ENCODE measurements around the gene SH2D1A.

DNA sequence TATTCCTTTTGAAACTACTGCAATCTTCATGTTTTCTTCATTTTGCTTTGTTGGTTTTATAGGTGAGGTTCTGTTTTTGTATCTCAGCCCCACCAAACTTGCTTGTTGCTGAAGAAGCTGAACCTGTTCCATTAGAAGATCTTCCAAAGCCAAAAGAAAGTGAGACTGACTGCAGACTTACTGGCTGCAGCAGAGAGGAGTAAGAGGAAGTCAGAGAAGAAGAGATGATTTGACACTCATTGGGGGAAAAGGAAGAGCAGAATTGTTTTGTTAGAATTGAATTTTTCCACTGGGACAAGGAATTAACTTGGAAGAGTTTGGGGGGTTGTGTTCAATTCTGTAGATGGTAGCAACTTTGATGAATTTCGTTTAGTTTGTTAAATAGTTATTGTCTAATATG lies 10.8 kb upstream of the SH2D1A start:
- TF ChIP-seq POLR2A (IDR thresholded peaks at IDR 0.05), result no peak
- TF ChIP-seq, protein P1, sequence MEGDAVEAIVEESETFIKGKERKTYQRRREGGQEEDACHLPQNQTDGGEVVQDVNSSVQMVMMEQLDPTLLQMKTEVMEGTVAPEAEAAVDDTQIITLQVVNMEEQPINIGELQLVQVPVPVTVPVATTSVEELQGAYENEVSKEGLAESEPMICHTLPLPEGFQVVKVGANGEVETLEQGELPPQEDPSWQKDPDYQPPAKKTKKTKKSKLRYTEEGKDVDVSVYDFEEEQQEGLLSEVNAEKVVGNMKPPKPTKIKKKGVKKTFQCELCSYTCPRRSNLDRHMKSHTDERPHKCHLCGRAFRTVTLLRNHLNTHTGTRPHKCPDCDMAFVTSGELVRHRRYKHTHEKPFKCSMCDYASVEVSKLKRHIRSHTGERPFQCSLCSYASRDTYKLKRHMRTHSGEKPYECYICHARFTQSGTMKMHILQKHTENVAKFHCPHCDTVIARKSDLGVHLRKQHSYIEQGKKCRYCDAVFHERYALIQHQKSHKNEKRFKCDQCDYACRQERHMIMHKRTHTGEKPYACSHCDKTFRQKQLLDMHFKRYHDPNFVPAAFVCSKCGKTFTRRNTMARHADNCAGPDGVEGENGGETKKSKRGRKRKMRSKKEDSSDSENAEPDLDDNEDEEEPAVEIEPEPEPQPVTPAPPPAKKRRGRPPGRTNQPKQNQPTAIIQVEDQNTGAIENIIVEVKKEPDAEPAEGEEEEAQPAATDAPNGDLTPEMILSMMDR (IDR thresholded peaks at IDR 0.05), result no peak
